MM.1S (cell line): ENCODE data around the gene OR2J1.
"Not testable (repeated sequence)": the region's sequence is repeated elsewhere in the genome, so short reads cannot be mapped to it uniquely, and the experiment has no call there.

ENCODE experiments used
- EZH2phosphoT487 ChIP-seq: fragments of 300-600 bp; sonication (generic); IDR thresholded peaks from 2 replicates; pipeline ENCODE4 v1.6.1; 2018; ENCODE audit warnings: antibody characterized with exemption, low read length
- TF ChIP-seq, protein P1 (sequence below): fragments of 300-600 bp; sonication (generic); IDR thresholded peaks from 2 replicates; pipeline ENCODE4 v1.5.1; 2016; ENCODE audit warnings: antibody characterized with exemption, low read length, mixed read lengths

DNA sequence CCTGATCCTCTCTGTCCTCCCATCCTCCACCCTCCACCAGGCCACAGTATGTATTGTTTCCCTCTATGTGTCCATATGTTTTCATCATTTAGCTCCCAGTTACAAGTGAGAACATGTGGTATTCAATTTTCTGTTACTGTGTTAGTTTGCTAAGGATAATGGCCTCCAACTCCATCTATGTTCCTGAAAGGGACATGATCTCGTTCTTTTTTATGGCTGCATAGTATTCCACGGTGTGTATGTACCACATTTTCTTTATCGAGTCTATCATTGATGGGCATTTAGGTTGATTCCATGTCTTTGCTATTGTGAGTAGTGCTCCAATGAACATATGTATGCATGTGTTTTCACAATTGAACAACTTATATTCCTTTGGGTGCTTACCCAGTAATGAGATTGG lies 50.2 kb downstream of the OR2J1 start:
- TF ChIP-seq, protein P1, sequence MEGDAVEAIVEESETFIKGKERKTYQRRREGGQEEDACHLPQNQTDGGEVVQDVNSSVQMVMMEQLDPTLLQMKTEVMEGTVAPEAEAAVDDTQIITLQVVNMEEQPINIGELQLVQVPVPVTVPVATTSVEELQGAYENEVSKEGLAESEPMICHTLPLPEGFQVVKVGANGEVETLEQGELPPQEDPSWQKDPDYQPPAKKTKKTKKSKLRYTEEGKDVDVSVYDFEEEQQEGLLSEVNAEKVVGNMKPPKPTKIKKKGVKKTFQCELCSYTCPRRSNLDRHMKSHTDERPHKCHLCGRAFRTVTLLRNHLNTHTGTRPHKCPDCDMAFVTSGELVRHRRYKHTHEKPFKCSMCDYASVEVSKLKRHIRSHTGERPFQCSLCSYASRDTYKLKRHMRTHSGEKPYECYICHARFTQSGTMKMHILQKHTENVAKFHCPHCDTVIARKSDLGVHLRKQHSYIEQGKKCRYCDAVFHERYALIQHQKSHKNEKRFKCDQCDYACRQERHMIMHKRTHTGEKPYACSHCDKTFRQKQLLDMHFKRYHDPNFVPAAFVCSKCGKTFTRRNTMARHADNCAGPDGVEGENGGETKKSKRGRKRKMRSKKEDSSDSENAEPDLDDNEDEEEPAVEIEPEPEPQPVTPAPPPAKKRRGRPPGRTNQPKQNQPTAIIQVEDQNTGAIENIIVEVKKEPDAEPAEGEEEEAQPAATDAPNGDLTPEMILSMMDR = not testable (repeated sequence)
- not testable (repeated sequence) for TF ChIP-seq EZH2phosphoT487
